ENCODE results near the gene SERTAD1. TPM values are rescaled to one million over a fixed set of nuclear protein-coding genes. Genes with fewer than 3 reads are reported as not detected.

Gene SERTAD1
- total RNA-seq, 1 donor from 2014 or later: 13.4 TPM

DNA sequence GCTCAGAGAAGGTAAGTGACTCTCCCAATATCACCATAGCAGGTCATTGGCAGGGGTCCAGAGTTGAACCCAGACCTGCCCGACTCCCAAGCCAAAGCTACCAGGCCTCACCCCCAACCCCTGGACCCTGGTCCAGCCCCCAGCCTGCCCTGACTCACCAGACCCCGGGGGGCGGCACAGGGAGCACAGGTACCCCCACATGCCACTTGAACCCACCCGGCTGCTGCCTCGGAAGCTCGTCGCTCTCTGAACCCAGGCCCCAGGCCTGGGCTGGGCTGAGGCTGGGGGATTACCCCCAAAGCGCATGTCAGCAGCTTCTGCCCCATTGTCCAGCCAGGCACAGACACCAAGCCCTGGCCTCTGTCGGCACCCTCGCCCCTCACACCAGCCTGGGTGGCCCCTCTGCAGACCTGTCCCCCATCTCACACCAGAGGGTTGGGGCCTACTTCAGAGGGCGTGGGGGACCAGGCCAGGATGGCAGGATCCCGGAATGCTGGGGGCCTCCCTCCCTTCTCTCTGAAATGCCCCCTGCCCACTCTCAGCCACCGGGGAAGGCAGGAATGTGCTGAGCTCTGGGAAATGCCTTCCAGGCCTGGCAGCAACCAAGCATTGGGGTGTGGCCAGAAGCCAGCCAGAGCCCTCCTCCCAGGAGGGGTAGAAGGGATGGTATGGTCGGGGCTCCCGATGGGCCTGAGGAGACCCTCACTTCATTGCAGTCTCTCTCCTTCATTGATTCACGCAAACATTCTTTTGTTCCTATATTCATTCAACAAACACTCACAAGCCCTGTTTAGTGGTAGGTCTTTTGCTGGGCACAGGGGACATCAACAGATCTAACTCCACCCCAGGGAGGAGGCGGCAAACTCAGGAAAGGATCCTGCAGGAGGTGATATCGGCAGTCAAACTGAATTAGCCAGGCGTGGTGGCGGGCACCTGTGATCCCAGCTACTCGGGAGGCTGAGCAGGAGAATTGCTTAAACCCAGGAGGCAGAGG, 11.0 kb downstream of the SERTAD1 start:
- no peaks in the 10 kb centered on the region for H3K36me3 Mint-ChIP-seq (ENCODE audit: low read depth)
- intact Hi-C loops (cut with micrococcal nuclease): no loop called here
- no peak for DNase-seq
- ATAC-seq (ENCODE audit: low read depth): no peak
- ChIA-PET CTCF (interaction anchor here (1.4 kb wide), 1 partner anchor 109 kb away, joined by 4 read pairs; no protein-coding TSS in a partner anchor), POLR2A (no interaction called here)
- TF ChIP-seq, protein P1, sequence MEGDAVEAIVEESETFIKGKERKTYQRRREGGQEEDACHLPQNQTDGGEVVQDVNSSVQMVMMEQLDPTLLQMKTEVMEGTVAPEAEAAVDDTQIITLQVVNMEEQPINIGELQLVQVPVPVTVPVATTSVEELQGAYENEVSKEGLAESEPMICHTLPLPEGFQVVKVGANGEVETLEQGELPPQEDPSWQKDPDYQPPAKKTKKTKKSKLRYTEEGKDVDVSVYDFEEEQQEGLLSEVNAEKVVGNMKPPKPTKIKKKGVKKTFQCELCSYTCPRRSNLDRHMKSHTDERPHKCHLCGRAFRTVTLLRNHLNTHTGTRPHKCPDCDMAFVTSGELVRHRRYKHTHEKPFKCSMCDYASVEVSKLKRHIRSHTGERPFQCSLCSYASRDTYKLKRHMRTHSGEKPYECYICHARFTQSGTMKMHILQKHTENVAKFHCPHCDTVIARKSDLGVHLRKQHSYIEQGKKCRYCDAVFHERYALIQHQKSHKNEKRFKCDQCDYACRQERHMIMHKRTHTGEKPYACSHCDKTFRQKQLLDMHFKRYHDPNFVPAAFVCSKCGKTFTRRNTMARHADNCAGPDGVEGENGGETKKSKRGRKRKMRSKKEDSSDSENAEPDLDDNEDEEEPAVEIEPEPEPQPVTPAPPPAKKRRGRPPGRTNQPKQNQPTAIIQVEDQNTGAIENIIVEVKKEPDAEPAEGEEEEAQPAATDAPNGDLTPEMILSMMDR (IDR thresholded peaks at IDR 0.05): no peak
- H3K27ac Mint-ChIP-seq: no peak overlapping the region
- H3K9me3 Mint-ChIP-seq: no peaks in the 10 kb centered on the region
- H3K4me3 Mint-ChIP-seq: no peak overlapping the region
- peaks cover 23% of the 10 kb centered on the region for H3K4me1 Mint-ChIP-seq
- H3K27me3 Mint-ChIP-seq: no peaks in the 10 kb centered on the region

DNA sequence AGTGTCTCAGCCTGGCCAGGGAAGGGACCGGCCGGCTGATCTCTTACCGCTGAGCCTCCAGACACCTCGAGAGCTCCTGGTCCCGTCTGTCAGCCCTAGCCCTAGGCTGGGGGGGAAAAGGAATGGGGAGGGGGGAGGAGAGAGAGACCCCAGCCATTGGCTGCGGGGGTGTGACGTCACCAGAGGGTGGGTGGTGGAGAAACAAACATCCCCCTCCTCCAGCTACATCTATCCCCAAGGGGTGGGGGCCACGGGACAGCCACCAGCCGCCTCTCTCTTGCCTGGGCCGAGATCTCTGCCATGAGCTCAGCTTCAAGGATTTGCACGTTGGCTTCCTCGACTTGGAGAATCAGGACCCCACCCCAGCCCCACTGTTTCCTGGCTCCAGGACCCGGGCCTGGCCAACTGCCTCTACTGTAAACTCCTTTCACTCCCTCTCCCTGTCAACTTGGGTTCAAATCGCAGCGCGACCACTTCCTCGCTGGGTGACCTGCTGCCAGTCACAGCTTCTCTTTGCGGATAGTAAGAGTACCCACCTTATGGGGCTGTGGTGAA, 12.4 kb downstream of the SERTAD1 start, which contains the start of gene PRX:
Gene PRX (minus strand): TSS at position 88 of the 555 bp plus-strand sequence. CDS start 5,446 bp downstream, outside the sequence.
- Mint-ChIP-seq H3K27ac (no peak within 1 kb of the TSS), H3K27me3 (no peaks in the 10 kb centered on the region), H3K36me3 (ENCODE audit: low read depth) (no peaks in the 10 kb centered on the region), H3K4me1 (peaks cover 22% of the 10 kb centered on the region), H3K9me3 (no peaks in the 10 kb centered on the region), H3K4me3 (no peak within 1 kb of the TSS)
- TF ChIP-seq, protein P1 (IDR thresholded peaks at IDR 0.05): no peak
- DNase-seq: no peak
- no peak for ATAC-seq (ENCODE audit: low read depth)
- POLR2A ChIA-PET: no interaction called here
- CTCF ChIA-PET: interaction anchor here (1.3 kb wide), 1 partner anchor 108 kb away, joined by 3 read pairs; no protein-coding TSS in a partner anchor
- intact Hi-C loops (cut with micrococcal nuclease): no loop called here

DNA sequence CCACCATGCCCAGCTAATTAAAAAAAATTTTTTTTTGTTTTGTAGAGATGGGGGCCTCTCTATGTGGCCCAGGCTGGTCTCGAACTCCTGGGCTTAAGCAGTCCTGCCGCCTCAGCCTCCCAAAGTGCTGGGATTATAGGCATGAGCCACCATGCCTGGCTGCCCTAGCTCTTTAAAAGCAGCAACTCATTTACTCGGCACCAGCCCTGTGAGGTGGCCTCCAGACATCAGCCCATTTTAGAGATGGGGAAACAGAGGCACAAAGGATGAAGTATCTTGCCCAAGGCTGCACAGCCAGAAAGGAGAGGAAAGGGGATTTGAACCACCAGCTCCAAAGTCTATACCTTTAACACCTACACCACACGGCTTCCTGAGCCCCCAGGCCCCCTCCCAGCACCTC, 12.9 kb downstream of the SERTAD1 start:
- Mint-ChIP-seq H3K36me3 (ENCODE audit: low read depth) (no peaks in the 10 kb centered on the region), H3K27me3 (no peaks in the 10 kb centered on the region), H3K27ac (no peak overlapping the region), H3K4me1 (peaks cover 27% of the 10 kb centered on the region), H3K4me3 (no peak overlapping the region), H3K9me3 (no peaks in the 10 kb centered on the region)
- intact Hi-C loops (cut with micrococcal nuclease): no loop called here
- TF ChIP-seq, protein P1 (IDR thresholded peaks at IDR 0.05): no peak
- ChIA-PET POLR2A (interaction anchor here (0.9 kb wide), 1 partner anchor 9 kb away, joined by 3 read pairs; no protein-coding TSS in a partner anchor), CTCF (interaction anchor here (1.3 kb wide), 1 partner anchor 107 kb away, joined by 3 read pairs; no protein-coding TSS in a partner anchor)
- DNase-seq: no peak
- no peak for ATAC-seq (ENCODE audit: low read depth)

DNA sequence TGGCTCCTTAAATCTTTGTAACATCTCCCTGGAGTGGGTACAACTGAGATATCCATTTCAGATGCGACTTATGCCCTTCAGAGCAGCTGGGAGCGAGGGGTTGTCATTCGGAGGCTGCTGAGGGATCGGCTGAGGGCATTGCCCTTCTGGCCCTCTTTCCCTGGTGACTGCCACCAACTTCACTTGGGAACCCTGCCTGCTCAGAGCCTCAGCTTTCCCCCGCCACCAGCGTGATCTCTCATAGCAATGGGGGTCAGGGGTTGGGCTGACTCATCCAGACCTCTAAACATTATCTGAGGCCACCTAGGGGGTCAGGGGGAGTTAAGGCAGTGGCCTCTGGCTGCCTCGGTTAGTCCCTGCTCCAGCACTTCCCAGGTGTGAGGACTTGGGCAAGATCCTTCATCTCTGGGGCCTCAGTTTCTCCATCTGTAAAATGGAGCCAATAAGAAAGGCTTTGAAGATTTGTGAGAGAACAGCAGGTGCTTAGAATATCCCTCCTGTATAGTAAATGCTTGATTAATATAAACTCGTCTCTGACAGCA, 13.8 kb downstream of the SERTAD1 start:
- ChIA-PET CTCF (no interaction called here), POLR2A (interaction anchor here (0.9 kb wide), 1 partner anchor 8 kb away, joined by 3 read pairs; no protein-coding TSS in a partner anchor)
- Mint-ChIP-seq H3K4me1 (peaks cover 29% of the 10 kb centered on the region), H3K27ac (no peak overlapping the region), H3K4me3 (no peak overlapping the region), H3K9me3 (no peaks in the 10 kb centered on the region), H3K36me3 (ENCODE audit: low read depth) (no peaks in the 10 kb centered on the region), H3K27me3 (no peaks in the 10 kb centered on the region)
- no peak for DNase-seq
- TF ChIP-seq, protein P1 (IDR thresholded peaks at IDR 0.05): no peak
- ATAC-seq (ENCODE audit: low read depth): no peak
- intact Hi-C loops (cut with micrococcal nuclease): no loop called here

Measured in activated B cell treated with CpG ODN at 0.5 μM for 24 hours (primary cell).